Stimulated activated CD4-positive, alpha-beta T cell treated with anti-CD3 and anti-CD28 coated beads, TNF-alpha, amount 100 ng/mL, for 48 hours (primary cell): ENCODE measurements around the gene LCMT2.

Source experiments
- DNase-seq, 3 donors: peaks; one replicate each; pipeline ENCODE4 v3.0.0-alpha.2; 2020; ENCODE audit warnings: low read depth in 3 of 3

The LCMT2 gene

DNA sequence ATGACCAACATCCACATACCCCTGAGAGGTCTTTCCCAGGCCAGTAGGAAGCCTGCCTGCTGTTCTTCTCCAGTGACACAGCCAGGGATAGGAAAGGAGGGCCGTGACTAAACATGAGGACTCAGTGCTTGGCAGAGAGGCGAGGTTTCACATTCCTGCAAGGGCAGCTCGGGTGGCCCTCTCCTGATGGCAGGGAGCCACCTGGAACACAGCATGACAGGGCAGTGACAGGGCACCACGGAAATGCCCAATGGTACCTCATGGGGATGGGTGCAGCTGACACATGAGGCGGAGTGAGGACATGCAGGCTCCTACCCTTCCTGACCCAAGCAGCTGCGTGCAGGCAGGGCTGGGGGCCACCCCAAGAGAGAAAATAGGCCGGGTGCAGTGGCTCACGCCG, 56.2 kb downstream of the LCMT2 start:
- no peak for DNase-seq
